Activated CD4-positive, alpha-beta T cell treated with anti-CD3 and anti-CD28 coated beads, Interleukin-2, amount 10 ng/mL, durations not matched to agents 7 days and 5 days (primary cell): ENCODE results near the gene SDHB. TPM values are rescaled to one million over a fixed set of nuclear protein-coding genes. Genes with fewer than 3 reads are reported as not detected.

Experiments used
- CTCF ChIA-PET: fragments of 350-600 bp; sonication (Branson Sonifier 250); formaldehyde crosslinking; loops from one replicate; lab custom pipeline; 2021; ENCODE audit warnings: antibody characterized with exemption; lab: Charles Lee
- POLR2A ChIA-PET: fragments of 350-600 bp; sonication (Branson Sonifier 250); formaldehyde crosslinking; loops from one replicate; lab custom pipeline; 2021; ENCODE audit warnings: antibody characterized with exemption; lab: Charles Lee
- DNase-seq: peaks from one replicate; pipeline ENCODE4 v3.0.0-alpha.2; 2020
- H3K27ac Mint-ChIP-seq: one replicate; pipeline ENCODE4 v1.8.0; 2021; ENCODE audit warnings: mild to moderate bottlenecking, moderate library complexity, mixed read lengths
- H3K27me3 Mint-ChIP-seq: one replicate; pipeline ENCODE4 v1.8.0; 2021; ENCODE audit warnings: mixed read lengths
- H3K36me3 Mint-ChIP-seq: one replicate; pipeline ENCODE4 v1.8.0; 2021; ENCODE audit warnings: low read depth, mixed read lengths
- H3K4me1 Mint-ChIP-seq: one replicate; pipeline ENCODE4 v1.8.0; 2021; ENCODE audit warnings: mixed read lengths
- H3K4me3 Mint-ChIP-seq: one replicate; pipeline ENCODE4 v1.8.0; 2021; ENCODE audit warnings: mild to moderate bottlenecking, moderate library complexity, mixed read lengths
- H3K9me3 Mint-ChIP-seq: one replicate; pipeline ENCODE4 v1.8.0; 2021; ENCODE audit warnings: mixed read lengths
- total RNA-seq, 2 experiments: library from RNA; stranded (reverse); gene quantifications; one replicate each; pipeline ENCODE4 v1.2.3, GENCODE V29; 2021

Gene SDHB
- total RNA-seq, 2 experiments from 2014 or later, result 77.7 to 82.8 TPM

DNA sequence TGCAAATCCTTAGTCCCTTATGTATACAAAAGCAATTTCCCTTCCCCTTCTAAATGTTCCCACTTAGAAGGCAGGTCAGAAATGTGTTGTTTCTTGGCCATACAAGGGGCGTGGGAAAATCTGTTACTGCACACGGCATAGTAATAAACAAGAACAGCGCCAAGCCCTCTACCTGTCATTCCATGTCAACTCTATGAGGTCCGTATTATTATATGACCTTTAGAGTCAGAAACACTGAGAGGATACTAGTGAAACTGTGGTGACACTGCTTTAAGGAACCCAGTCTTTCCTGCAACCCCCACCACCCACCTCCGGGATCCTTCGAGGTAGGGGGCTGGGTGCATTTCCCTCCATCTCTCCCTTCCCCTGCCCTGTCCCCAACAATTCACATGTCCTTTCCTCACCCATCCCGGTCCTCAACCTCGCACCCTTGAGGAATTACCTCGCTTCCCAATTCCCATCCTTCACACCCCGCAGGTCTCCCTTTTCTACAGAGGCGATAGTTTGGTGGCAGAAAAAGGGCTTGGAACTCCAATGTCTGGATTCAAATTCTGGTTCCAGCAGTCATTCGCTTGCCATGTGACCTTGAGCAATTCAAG lies 647 bp downstream of the SDHB start:
- CTCF ChIA-PET, result interaction anchor here (1.7 to 1.9 kb wide), 2 partner anchors 10 to 102 kb away, joined by 4 read pairs; no protein-coding TSS in a partner anchor

GRCh38 chr1:17052641-17053040 lies 1.2 kb downstream of the SDHB start:
- Mint-ChIP-seq H3K27me3 (no peaks in the 10 kb centered on the region), H3K36me3 (peaks cover 12% of the 10 kb centered on the region), H3K9me3 (no peaks in the 10 kb centered on the region), H3K4me3 (peak overlapping the region; percentile 98), H3K27ac (peak overlapping the region; percentile 36), H3K4me1 (peaks cover 30% of the 10 kb centered on the region)
- POLR2A ChIA-PET, result no interaction called here
- CTCF ChIA-PET, result interaction anchor here (1.7 to 1.9 kb wide), 2 partner anchors 10 to 101 kb away, joined by 4 read pairs; no protein-coding TSS in a partner anchor
- DNase-seq, result no peak

More for the DNA sequence above, 647 bp downstream of the SDHB start:
- H3K9me3 Mint-ChIP-seq, result no peaks in the 10 kb centered on the region
- peaks cover 26% of the 10 kb centered on the region for H3K4me1 Mint-ChIP-seq
- peaks cover 3% of the 10 kb centered on the region for H3K27me3 Mint-ChIP-seq
- peaks cover 12% of the 10 kb centered on the region for H3K36me3 Mint-ChIP-seq
- peak overlapping the region; percentile 98 for H3K4me3 Mint-ChIP-seq
- peak overlapping the region; percentile 95 for H3K27ac Mint-ChIP-seq
- POLR2A ChIA-PET, result no interaction called here
- no peak for DNase-seq

DNA sequence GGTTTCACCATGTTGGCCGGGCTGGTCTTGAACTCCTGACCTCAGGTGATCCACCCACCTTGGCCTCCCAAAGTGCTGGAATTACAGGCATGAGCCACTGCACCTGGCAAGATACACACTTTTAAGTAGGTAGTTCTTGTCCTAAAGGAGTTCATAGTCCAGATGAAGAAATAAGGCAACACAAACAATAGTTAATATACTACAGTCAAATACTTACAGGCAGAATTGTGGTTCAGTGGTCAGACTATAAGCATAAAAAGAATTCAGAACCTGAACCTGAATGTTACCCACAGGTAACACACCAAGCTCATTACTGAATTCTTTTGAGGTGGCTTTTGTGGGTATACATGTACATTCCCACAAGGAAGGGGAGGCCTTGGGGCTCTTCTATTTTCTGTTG lies 1.8 kb downstream of the SDHB start:
- Mint-ChIP-seq H3K27me3 (no peaks in the 10 kb centered on the region), H3K4me1 (peaks cover 30% of the 10 kb centered on the region), H3K4me3 (peak overlapping the region; percentile 98), H3K36me3 (peaks cover 12% of the 10 kb centered on the region), H3K9me3 (no peaks in the 10 kb centered on the region), H3K27ac (no peak overlapping the region)
- ChIA-PET CTCF (interaction anchor here (0.7 to 1.9 kb wide), 2 partner anchors 100 to 568 kb away, joined by 3 to 4 read pairs; no protein-coding TSS in a partner anchor), POLR2A (interaction anchor here (0.6 kb wide), 1 partner anchor 100 kb away, joined by 3 read pairs; no protein-coding TSS in a partner anchor)
- DNase-seq, result no peak

GRCh38 chr1:17047924-17048323 lies 5.9 kb downstream of the SDHB start:
- ChIA-PET POLR2A (no interaction called here), CTCF (interaction anchor here (0.8 kb wide), 1 partner anchor 87 kb away, joined by 3 read pairs; no protein-coding TSS in a partner anchor)
- no peaks in the 10 kb centered on the region for H3K27me3 Mint-ChIP-seq
- H3K4me1 Mint-ChIP-seq, result peaks cover 30% of the 10 kb centered on the region
- peaks cover 29% of the 10 kb centered on the region for H3K36me3 Mint-ChIP-seq
- no peak overlapping the region for H3K27ac Mint-ChIP-seq
- no peak overlapping the region for H3K4me3 Mint-ChIP-seq
- H3K9me3 Mint-ChIP-seq, result no peaks in the 10 kb centered on the region
- DNase-seq, result no peak

GRCh38 chr1:17046334-17046657 lies 7.5 kb downstream of the SDHB start:
- no peak for DNase-seq
- Mint-ChIP-seq H3K27ac (peak overlapping the region; percentile 67), H3K27me3 (no peaks in the 10 kb centered on the region), H3K9me3 (no peaks in the 10 kb centered on the region), H3K36me3 (peaks cover 31% of the 10 kb centered on the region), H3K4me1 (peaks cover 18% of the 10 kb centered on the region), H3K4me3 (no peak overlapping the region)
- CTCF ChIA-PET, result interaction anchor here (0.7 to 2.2 kb wide), 4 partner anchors 86 to 142 kb away, joined by 3 to 6 read pairs (median 4); no protein-coding TSS in a partner anchor
- POLR2A ChIA-PET, result no interaction called here

- ChIA-PET CTCF (interaction anchor here (0.7 to 2.2 kb wide), 4 partner anchors 85 to 142 kb away, joined by 3 to 6 read pairs (median 4); no protein-coding TSS in a partner anchor), POLR2A (no interaction called here)
- DNase-seq, result no peak
- Mint-ChIP-seq H3K9me3 (no peaks in the 10 kb centered on the region), H3K27ac (peak overlapping the region; percentile 67), H3K36me3 (peaks cover 27% of the 10 kb centered on the region), H3K4me1 (peaks cover 15% of the 10 kb centered on the region), H3K4me3 (no peak overlapping the region), H3K27me3 (no peaks in the 10 kb centered on the region)
Observed at GRCh38 chr1:17045634-17046333, 8.0 kb downstream of the SDHB start.

GRCh38 chr1:17045150-17045549 lies 8.7 kb downstream of the SDHB start:
- Mint-ChIP-seq H3K27me3 (no peaks in the 10 kb centered on the region), H3K4me3 (no peak overlapping the region), H3K9me3 (no peaks in the 10 kb centered on the region), H3K27ac (peak overlapping the region; percentile 68), H3K4me1 (peaks cover 15% of the 10 kb centered on the region), H3K36me3 (peaks cover 27% of the 10 kb centered on the region)
- ChIA-PET CTCF (interaction anchor here (1.3 to 2.2 kb wide), 2 partner anchors 84 to 99 kb away, joined by 3 to 6 read pairs; no protein-coding TSS in a partner anchor), POLR2A (no interaction called here)
- DNase-seq, result no peak

DNA sequence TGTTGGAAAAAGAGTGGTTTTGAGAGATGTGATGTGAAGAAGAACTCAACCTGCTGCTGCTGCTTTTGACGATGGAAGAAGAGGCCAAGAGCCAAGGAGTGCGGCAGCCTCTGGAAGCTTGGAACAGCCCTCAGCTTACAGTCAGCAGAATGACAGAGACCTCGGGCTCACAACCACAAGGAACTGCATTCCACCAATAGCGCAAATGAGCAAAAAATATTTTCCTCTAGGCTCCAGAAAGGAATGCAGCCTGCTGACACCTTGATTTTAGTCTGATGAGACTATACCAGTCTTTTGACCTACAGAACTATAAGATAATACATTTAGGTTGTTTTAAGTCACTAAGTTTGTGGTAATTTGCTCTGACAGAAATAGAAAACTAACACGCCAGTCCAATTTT lies 10.2 kb downstream of the SDHB start:
- Mint-ChIP-seq H3K9me3 (no peaks in the 10 kb centered on the region), H3K4me3 (no peak overlapping the region), H3K27me3 (no peaks in the 10 kb centered on the region), H3K4me1 (peaks cover 15% of the 10 kb centered on the region), H3K27ac (no peak overlapping the region), H3K36me3 (peaks cover 31% of the 10 kb centered on the region)
- ChIA-PET CTCF (interaction anchor here (1.6 kb wide), 1 partner anchor 88 kb away, joined by 4 read pairs; no protein-coding TSS in a partner anchor), POLR2A (no interaction called here)
- DNase-seq, result no peak

DNA sequence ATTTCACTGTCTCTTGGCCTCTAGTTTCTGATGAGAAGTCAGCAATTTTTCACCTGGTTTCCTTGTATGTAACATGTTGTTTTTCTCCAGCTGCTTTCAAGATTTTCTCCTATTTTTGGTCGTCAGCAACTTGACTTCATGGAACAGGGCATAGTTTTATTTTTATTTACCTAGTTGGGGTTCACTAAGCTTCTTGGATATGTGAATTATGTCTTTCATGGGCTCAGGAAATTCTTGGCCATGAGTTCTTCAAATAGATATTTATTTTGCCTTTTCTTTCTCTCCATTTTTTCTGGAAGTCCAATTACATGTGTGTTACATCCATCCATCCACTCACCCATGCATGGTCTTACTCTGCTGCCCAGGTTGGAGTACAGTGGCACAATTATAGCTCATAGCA lies 13.7 kb downstream of the SDHB start:
- Mint-ChIP-seq H3K36me3 (peaks cover 26% of the 10 kb centered on the region), H3K4me1 (peaks cover 4% of the 10 kb centered on the region), H3K27ac (no peak overlapping the region), H3K9me3 (no peaks in the 10 kb centered on the region), H3K27me3 (no peaks in the 10 kb centered on the region), H3K4me3 (no peak overlapping the region)
- DNase-seq, result no peak
- ChIA-PET CTCF (interaction anchor here (1.3 kb wide), 1 partner anchor 9 kb away, joined by 3 read pairs; no protein-coding TSS in a partner anchor), POLR2A (no interaction called here)

GRCh38 chr1:17039522-17039921 lies 14.3 kb downstream of the SDHB start:
- no peak overlapping the region for H3K27ac Mint-ChIP-seq
- DNase-seq, result no peak
- H3K27me3 Mint-ChIP-seq, result no peaks in the 10 kb centered on the region
- H3K4me3 Mint-ChIP-seq, result no peak overlapping the region
- no peaks in the 10 kb centered on the region for H3K9me3 Mint-ChIP-seq
- peaks cover 22% of the 10 kb centered on the region for H3K36me3 Mint-ChIP-seq
- no peaks in the 10 kb centered on the region for H3K4me1 Mint-ChIP-seq
- ChIA-PET CTCF (no interaction called here), POLR2A (no interaction called here)

DNA sequence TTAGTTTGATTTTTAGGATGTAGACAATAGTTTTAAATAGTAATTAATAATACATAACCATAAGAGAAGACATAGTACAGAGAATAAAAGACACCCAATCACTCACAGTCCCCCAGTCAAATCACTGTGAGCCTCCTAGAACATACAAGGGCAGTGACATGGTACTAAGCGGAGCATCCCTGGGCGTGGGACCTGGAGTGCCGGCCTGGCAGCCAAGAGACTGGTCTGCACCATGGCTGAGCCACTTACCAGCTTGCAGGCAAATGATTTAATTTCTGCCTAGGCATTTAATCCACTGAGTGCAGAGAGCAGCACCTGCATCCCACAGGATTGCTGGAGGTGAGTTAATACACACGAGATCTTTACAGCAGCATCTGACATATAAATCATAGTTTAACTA lies 20.4 kb downstream of the SDHB start:
- POLR2A ChIA-PET, result no interaction called here
- Mint-ChIP-seq H3K27me3 (no peaks in the 10 kb centered on the region), H3K9me3 (no peaks in the 10 kb centered on the region), H3K36me3 (peaks cover 11% of the 10 kb centered on the region), H3K4me3 (no peak overlapping the region), H3K4me1 (peaks cover 6% of the 10 kb centered on the region), H3K27ac (no peak overlapping the region)
- DNase-seq, result no peak
- CTCF ChIA-PET, result interaction anchor here (0.9 kb wide), 1 partner anchor 73 kb away, joined by 3 read pairs; no protein-coding TSS in a partner anchor

- no peak overlapping the region for H3K4me3 Mint-ChIP-seq
- H3K36me3 Mint-ChIP-seq, result peaks cover 14% of the 10 kb centered on the region
- no peaks in the 10 kb centered on the region for H3K27me3 Mint-ChIP-seq
- H3K9me3 Mint-ChIP-seq, result no peaks in the 10 kb centered on the region
- H3K27ac Mint-ChIP-seq, result peak overlapping the region; percentile 36
- no peak for DNase-seq
- ChIA-PET POLR2A (no interaction called here), CTCF (interaction anchor here (0.6 to 0.9 kb wide), 5 partner anchors 9 to 343 kb away, joined by 3 to 4 read pairs (median 3); no protein-coding TSS in a partner anchor)
- peaks cover 6% of the 10 kb centered on the region for H3K4me1 Mint-ChIP-seq
Observed at GRCh38 chr1:17032741-17033140, 21.1 kb downstream of the SDHB start.

- no peaks in the 10 kb centered on the region for H3K9me3 Mint-ChIP-seq
Observed at GRCh38 chr1:17031436-17031835, 22.4 kb downstream of the SDHB start.

More at GRCh38 chr1:17031436-17031835, 22.4 kb downstream of the SDHB start:
- H3K27me3 Mint-ChIP-seq, result no peaks in the 10 kb centered on the region
- CTCF ChIA-PET, result no interaction called here
- H3K27ac Mint-ChIP-seq, result no peak overlapping the region
- DNase-seq, result no peak
- no peak overlapping the region for H3K4me3 Mint-ChIP-seq
- H3K4me1 Mint-ChIP-seq, result peaks cover 6% of the 10 kb centered on the region
- peaks cover 23% of the 10 kb centered on the region for H3K36me3 Mint-ChIP-seq
- POLR2A ChIA-PET, result no interaction called here
